H9 (cell line): ENCODE results near the gene TPTE2. TPM values are rescaled to one million over a fixed set of nuclear protein-coding genes. Genes with fewer than 3 reads are reported as not detected.
A peak's percentile ranks its signal among the peaks of the same experiment; 100 is the strongest.

ENCODE experiments used
- DNase-seq: peaks from one replicate; pipeline ENCODE4 v3.0.0-alpha.2; 2017
- H2AFZ ChIP-seq: one replicate; pipeline ENCODE4 v1.6.1; 2013; ENCODE audit warnings: mild to moderate bottlenecking, low read length, control low read depth, moderate library complexity
- H2AK5ac ChIP-seq: 2 replicates; pipeline ENCODE4 v1.6.1; 2013; ENCODE audit warnings: low read length, control low read depth, mixed read lengths; ENCODE audit not compliant: insufficient read length
- H2BK120ac ChIP-seq: one replicate; pipeline ENCODE4 v1.6.1; 2013; ENCODE audit warnings: low read depth, mild to moderate bottlenecking, low read length, control low read depth, inconsistent platforms; ENCODE audit not compliant: poor library complexity, severe bottlenecking
- H2BK12ac ChIP-seq: 2 replicates; pipeline ENCODE4 v1.6.1; 2013; ENCODE audit warnings: low read length, control low read depth, mixed read lengths, low read depth; ENCODE audit not compliant: insufficient read length
- H2BK15ac ChIP-seq: 2 replicates; pipeline ENCODE4 v1.6.1; 2013; ENCODE audit warnings: low read depth, low read length, control low read depth
- H2BK20ac ChIP-seq: one replicate; pipeline ENCODE4 v1.6.1; 2013; ENCODE audit warnings: low read depth, mild to moderate bottlenecking, low read length, control low read depth, inconsistent platforms; ENCODE audit not compliant: poor library complexity, severe bottlenecking
- H2BK5ac ChIP-seq: 2 replicates; pipeline ENCODE4 v1.6.1; 2013; ENCODE audit warnings: low read length, control low read depth, mixed read lengths; ENCODE audit not compliant: insufficient read length
- H3K14ac ChIP-seq: 2 replicates; pipeline ENCODE4 v1.6.1; 2013; ENCODE audit warnings: low read length, control low read depth; ENCODE audit not compliant: insufficient read depth
- H3K18ac ChIP-seq: 2 replicates; pipeline ENCODE4 v1.6.1; 2013; ENCODE audit warnings: low read depth, mild to moderate bottlenecking, mixed read lengths, low read length, control low read depth; ENCODE audit not compliant: insufficient read length
- H3K23ac ChIP-seq: 2 replicates; pipeline ENCODE4 v1.6.1; 2013; ENCODE audit warnings: low read length, control low read depth, mixed read lengths, low read depth; ENCODE audit not compliant: insufficient read length
- H3K23me2 ChIP-seq: 2 replicates; pipeline ENCODE4 v1.6.1; 2013; ENCODE audit warnings: low read depth, mild to moderate bottlenecking, mixed read lengths, low read length, control low read depth; ENCODE audit not compliant: insufficient read length, poor library complexity, severe bottlenecking
- H3K27ac ChIP-seq: 2 replicates; pipeline ENCODE4 v1.5.1; 2013; ENCODE audit warnings: low read length, control low read depth, mixed read lengths, low read depth; ENCODE audit not compliant: insufficient read length
- H3K27me3 ChIP-seq: 2 replicates; pipeline ENCODE4 v1.6.1; 2013; ENCODE audit warnings: low read length, control low read depth, inconsistent platforms; ENCODE audit not compliant: insufficient read depth
- H3K4ac ChIP-seq: 2 replicates; pipeline ENCODE4 v1.6.1; 2013; ENCODE audit warnings: low read depth, mild to moderate bottlenecking, control low read depth, inconsistent platforms, low read length, moderate library complexity
- H3K4me1 ChIP-seq: 2 replicates; pipeline ENCODE4 v1.6.1; 2013; ENCODE audit warnings: low read length, control low read depth, inconsistent platforms; ENCODE audit not compliant: insufficient read depth
- H3K4me2 ChIP-seq: 2 replicates; pipeline ENCODE4 v1.6.1; 2013; ENCODE audit warnings: low read length, control low read depth, mixed read lengths; ENCODE audit not compliant: insufficient read length, insufficient read depth
- H3K56ac ChIP-seq: 2 replicates; pipeline ENCODE4 v1.6.1; 2013; ENCODE audit warnings: low read depth, mild to moderate bottlenecking, mixed read lengths, low read length, control low read depth; ENCODE audit not compliant: insufficient read length
- H3K79me1 ChIP-seq: 2 replicates; pipeline ENCODE4 v1.6.1; 2013; ENCODE audit warnings: low read depth, mild to moderate bottlenecking, moderate library complexity, low read length, control low read depth, inconsistent platforms; ENCODE audit not compliant: insufficient read depth, poor library complexity, severe bottlenecking
- H3K79me2 ChIP-seq: 2 replicates; pipeline ENCODE4 v1.6.1; 2013; ENCODE audit warnings: low read length, control low read depth, inconsistent platforms; ENCODE audit not compliant: insufficient read depth
- H3K9ac ChIP-seq: 2 replicates; pipeline ENCODE4 v1.6.1; 2013; ENCODE audit warnings: low read length, control low read depth, mixed read lengths; ENCODE audit not compliant: insufficient read length; ENCODE audit errors: extremely low read depth
- H3K9me3 ChIP-seq: one replicate; pipeline ENCODE4 v1.6.1; 2013; ENCODE audit warnings: low read depth, low read length, inconsistent platforms; ENCODE audit not compliant: control insufficient read depth
- H3T11ph ChIP-seq: one replicate; pipeline ENCODE4 v1.6.1; 2013; ENCODE audit warnings: mild to moderate bottlenecking, low read length, control low read depth, inconsistent platforms
- H4K20me1 ChIP-seq: one replicate; pipeline ENCODE4 v1.6.1; 2013; ENCODE audit not compliant: control insufficient read depth, insufficient read length, insufficient read depth
- H4K5ac ChIP-seq: 2 replicates; pipeline ENCODE4 v1.6.1; 2013; ENCODE audit warnings: low read depth, mild to moderate bottlenecking, mixed read lengths, low read length, control low read depth; ENCODE audit not compliant: insufficient read length
- H4K8ac ChIP-seq: replicated peaks from 2 replicates; pipeline ENCODE4 v1.6.1; 2013; ENCODE audit warnings: low read length, control low read depth, mixed read lengths, low read depth; ENCODE audit not compliant: insufficient read length
- H4K91ac ChIP-seq: 2 replicates; pipeline ENCODE4 v1.6.1; 2013; ENCODE audit warnings: low read depth, mild to moderate bottlenecking, moderate library complexity, mixed read lengths, low read length, control low read depth; ENCODE audit not compliant: insufficient read length
- H3K27ac Mint-ChIP-seq, 3 experiments: 2 replicates in 2 of 3; 3 replicates in 1 of 3; pipeline ENCODE4 v1.8.0; 2020 to 2021; ENCODE audit warnings: mixed read lengths in 3 of 3, mild to moderate bottlenecking in 1 of 3, moderate library complexity in 1 of 3
- H3K27me3 Mint-ChIP-seq: 2 replicates; pipeline ENCODE4 v1.8.0; 2021; ENCODE audit warnings: low read depth, mild to moderate bottlenecking, moderate library complexity, mixed read lengths
- H3K36me3 Mint-ChIP-seq, 3 experiments: 2 replicates in 2 of 3; 3 replicates in 1 of 3; pipeline ENCODE4 v1.8.0; 2020 to 2021; ENCODE audit warnings: low read depth in 3 of 3, mixed read lengths in 3 of 3; ENCODE audit not compliant: insufficient read depth in 1 of 3
- H3K4me1 Mint-ChIP-seq, 2 experiments: 2 replicates each; pipeline ENCODE4 v1.8.0; 2020; ENCODE audit warnings: mixed read lengths in 2 of 2
- H3K4me3 Mint-ChIP-seq, 2 experiments: 2 replicates in 1 of 2; 3 replicates in 1 of 2; pipeline ENCODE4 v1.8.0; 2020 to 2021; ENCODE audit warnings: mild to moderate bottlenecking in 2 of 2, mixed read lengths in 2 of 2, moderate library complexity in 1 of 2
- H3K9me3 Mint-ChIP-seq, 2 experiments: 2 replicates in 1 of 2; 3 replicates in 1 of 2; pipeline ENCODE4 v1.8.0; 2020; ENCODE audit warnings: mild to moderate bottlenecking in 2 of 2, mixed read lengths in 2 of 2, moderate library complexity in 1 of 2
- WGBS: extraction: QIAGEN DNeasy Blood & Tissue Kit; methylation state at CpG from one replicate; pipeline ENCODE4 v1.1.7; 2013; ENCODE audit warnings: missing lambda C conversion rate, low lambda C conversion rate, mixed read lengths; ENCODE audit not compliant: insufficient read length; ENCODE audit errors: extremely low coverage; 5-methylcytosine and 5-hydroxymethylcytosine counted together
- total RNA-seq: library from RNA; stranded (reverse); gene quantifications from 2 replicates; pipeline ENCODE4 v1.2.1, GENCODE V29; 2021
- TF ChIP-seq, protein P1 (sequence below): fragments of 200-600 bp; sonication (generic); conservative IDR thresholded peaks from 3 replicates; pipeline ENCODE4 v1.8.0; 2021; ENCODE audit warnings: antibody characterized with exemption, mild to moderate bottlenecking

Gene TPTE2
- total RNA-seq, 1 experiment from 2014 or later = not detected

GRCh38 chr13:19587635-19588300 lies 26.4 kb upstream of the TPTE2 start:
- no peak overlapping the region for H2BK15ac ChIP-seq
- H3K23me2 ChIP-seq = no peaks in the 10 kb centered on the region
- H3K56ac ChIP-seq = no peak overlapping the region
- H4K5ac ChIP-seq = no peak overlapping the region
- Mint-ChIP-seq H3K36me3 (peaks cover 0 to 21% (median 0%) of the 10 kb centered on the region in 3 experiments; a peak in 3 of 7 replicates), H3K4me1 (no peaks in the 10 kb centered on the region), H3K9me3 (peaks cover 81 to 89% of the 10 kb centered on the region in 2 experiments), H3K27ac (no peak overlapping the region), H3K4me3 (no peak overlapping the region), H3K27me3 (no peaks in the 10 kb centered on the region)
- peaks cover 25% of the 10 kb centered on the region for H3K9me3 ChIP-seq
- no peak overlapping the region for H4K91ac ChIP-seq
- H3K14ac ChIP-seq = no peak overlapping the region
- no peak overlapping the region for H3K27ac ChIP-seq
- no peak overlapping the region for H3T11ph ChIP-seq
- no peaks in the 10 kb centered on the region for H3K27me3 ChIP-seq
- no peak overlapping the region for H2BK120ac ChIP-seq
- H4K8ac ChIP-seq = no peak overlapping the region
- no peak overlapping the region for H2AFZ ChIP-seq
- no peak overlapping the region for H3K4me2 ChIP-seq
- H3K9ac ChIP-seq = no peak overlapping the region
- H3K4ac ChIP-seq = no peak overlapping the region
- DNase-seq = no peak
- no peaks in the 10 kb centered on the region for H4K20me1 ChIP-seq
- no peaks in the 10 kb centered on the region for H3K4me1 ChIP-seq
- no peaks in the 10 kb centered on the region for H3K79me2 ChIP-seq
- H3K79me1 ChIP-seq = no peaks in the 10 kb centered on the region
- H2BK12ac ChIP-seq = no peak overlapping the region
- H3K23ac ChIP-seq = no peak overlapping the region
- no peak overlapping the region for H2AK5ac ChIP-seq
- H3K18ac ChIP-seq = no peak overlapping the region
- H2BK20ac ChIP-seq = no peak overlapping the region
- no CpG with 5 or more reads among the region's 9 CpGs for WGBS
- TF ChIP-seq, protein P1, sequence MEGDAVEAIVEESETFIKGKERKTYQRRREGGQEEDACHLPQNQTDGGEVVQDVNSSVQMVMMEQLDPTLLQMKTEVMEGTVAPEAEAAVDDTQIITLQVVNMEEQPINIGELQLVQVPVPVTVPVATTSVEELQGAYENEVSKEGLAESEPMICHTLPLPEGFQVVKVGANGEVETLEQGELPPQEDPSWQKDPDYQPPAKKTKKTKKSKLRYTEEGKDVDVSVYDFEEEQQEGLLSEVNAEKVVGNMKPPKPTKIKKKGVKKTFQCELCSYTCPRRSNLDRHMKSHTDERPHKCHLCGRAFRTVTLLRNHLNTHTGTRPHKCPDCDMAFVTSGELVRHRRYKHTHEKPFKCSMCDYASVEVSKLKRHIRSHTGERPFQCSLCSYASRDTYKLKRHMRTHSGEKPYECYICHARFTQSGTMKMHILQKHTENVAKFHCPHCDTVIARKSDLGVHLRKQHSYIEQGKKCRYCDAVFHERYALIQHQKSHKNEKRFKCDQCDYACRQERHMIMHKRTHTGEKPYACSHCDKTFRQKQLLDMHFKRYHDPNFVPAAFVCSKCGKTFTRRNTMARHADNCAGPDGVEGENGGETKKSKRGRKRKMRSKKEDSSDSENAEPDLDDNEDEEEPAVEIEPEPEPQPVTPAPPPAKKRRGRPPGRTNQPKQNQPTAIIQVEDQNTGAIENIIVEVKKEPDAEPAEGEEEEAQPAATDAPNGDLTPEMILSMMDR = peak; percentile 45; the same call in 2 of the 3 replicates
- H2BK5ac ChIP-seq = no peak overlapping the region
